SU-DHL-6 (cell line): ENCODE measurements around the gene RNGTT.
"Not testable (repeated sequence)": the region's sequence is repeated elsewhere in the genome, so short reads cannot be mapped to it uniquely, and the experiment has no call there.

Experiments
- H2AFZ ChIP-seq: fragments of 200-600 bp; sonication (generic); 2 replicates; pipeline ENCODE4 v1.6.1; 2014; ENCODE audit warnings: low read depth, mild to moderate bottlenecking, moderate library complexity, mixed read lengths, antibody characterized with exemption, low read length; ENCODE audit not compliant: severe bottlenecking
- H3F3A ChIP-seq: fragments of 200-600 bp; shearing (Covaris generic); 2 replicates; pipeline ENCODE4 v1.6.0; 2016; ENCODE audit warnings: antibody characterized with exemption, mild to moderate bottlenecking; ENCODE audit not compliant: insufficient read depth
- H3K27ac ChIP-seq: fragments of 200-600 bp; sonication (generic); 2 replicates; pipeline ENCODE4 v1.5.1; 2016; ENCODE audit warnings: low read depth, mild to moderate bottlenecking, low read length, moderate library complexity, mixed read lengths
- H3K27me3 ChIP-seq: fragments of 200-600 bp; sonication (generic), shearing (Covaris generic); 2 replicates; pipeline ENCODE4 v1.6.0; 2014; ENCODE audit warnings: mild to moderate bottlenecking, low read length
- H3K36me3 ChIP-seq: fragments of 200-600 bp; sonication (generic); 2 replicates; pipeline ENCODE4 v1.6.1; 2014; ENCODE audit warnings: mild to moderate bottlenecking, low read length, mixed read lengths
- H3K4me2 ChIP-seq: fragments of 300-600, 200-600 bp; shearing (Covaris generic), sonication (generic); 2 replicates; pipeline ENCODE4 v1.6.0; 2014; ENCODE audit warnings: low read length, low read depth, mild to moderate bottlenecking; ENCODE audit not compliant: poor library complexity, severe bottlenecking
- H3K4me3 ChIP-seq: fragments of 200-600 bp; sonication (generic); 2 replicates; pipeline ENCODE4 v1.5.1; 2014; ENCODE audit warnings: antibody characterized with exemption, low read length, mild to moderate bottlenecking, mixed read lengths; ENCODE audit not compliant: insufficient read depth, poor library complexity, severe bottlenecking
- H3K79me2 ChIP-seq: fragments of 200-600 bp; sonication (generic); 2 replicates; pipeline ENCODE4 v1.6.1; 2014; ENCODE audit warnings: mild to moderate bottlenecking, low read length, moderate library complexity; ENCODE audit not compliant: insufficient read depth
- H3K9ac ChIP-seq: fragments of 200-600 bp; sonication (generic); 2 replicates; pipeline ENCODE4 v1.7.0; 2014; ENCODE audit warnings: mild to moderate bottlenecking, low read length
- H3K9me2 ChIP-seq: fragments of 200-600 bp; sonication (generic); replicated peaks from 2 replicates; pipeline ENCODE4 v1.6.1; 2014; ENCODE audit warnings: low read length; ENCODE audit not compliant: insufficient read depth
- H3K9me3 ChIP-seq: fragments of 200-600 bp; sonication (generic); 2 replicates; pipeline ENCODE4 v1.6.1; 2014; ENCODE audit warnings: low read length, mixed read lengths; ENCODE audit not compliant: insufficient read depth
- H4K20me1 ChIP-seq: fragments of 200-600 bp; sonication (generic); 2 replicates; pipeline ENCODE4 v1.6.1; 2014; ENCODE audit warnings: low read depth, mild to moderate bottlenecking, antibody characterized with exemption, low read length, moderate library complexity, mixed read lengths
- CTCF ChIP-seq: fragments of 200-600 bp; sonication (generic); IDR thresholded peaks from one replicate; pipeline ENCODE4 v1.5.1; 2017; ENCODE audit warnings: antibody characterized with exemption, mild to moderate bottlenecking, low read length, moderate library complexity; ENCODE audit not compliant: insufficient read depth, poor library complexity, severe bottlenecking
- EZH2phosphoT487 ChIP-seq: fragments of 200-600 bp; sonication (generic), shearing (Covaris generic); conservative IDR thresholded peaks from 2 replicates; pipeline ENCODE4 v1.6.1; 2018; ENCODE audit warnings: mild to moderate bottlenecking, antibody characterized with exemption, low read length, moderate library complexity, mixed read lengths

RNGTT gene

GRCh38 chr6:88975369-88975768 lies 12.0 kb upstream of the RNGTT start:
- Histone ChIP-seq H3K4me3 (no peak overlapping the region), H3K4me2 (no peak overlapping the region), H3K36me3 (no peaks in the 10 kb centered on the region), H3K79me2 (no peaks in the 10 kb centered on the region), H3F3A (no peaks in the 10 kb centered on the region), H2AFZ (no peak overlapping the region), H3K9ac (no peak overlapping the region), H4K20me1 (no peaks in the 10 kb centered on the region), H3K27ac (no peak overlapping the region), H3K27me3 (no peaks in the 10 kb centered on the region), H3K9me2 (no peaks in the 10 kb centered on the region), H3K9me3 (no peaks in the 10 kb centered on the region)
- TF ChIP-seq CTCF (peak; percentile 25), EZH2phosphoT487 (no peak)

GRCh38 chr6:88972504-88973423 lies 9.3 kb upstream of the RNGTT start:
- H3K27ac ChIP-seq, result no peak overlapping the region
- TF ChIP-seq EZH2phosphoT487 (no peak), CTCF (no peak)
- H3K4me3 ChIP-seq, result no peak overlapping the region

GRCh38 chr6:88970301-88970700 lies 6.9 kb upstream of the RNGTT start:
- Histone ChIP-seq H3K4me2 (no peak overlapping the region), H3K9me3 (no peaks in the 10 kb centered on the region), H3K27ac (no peak overlapping the region), H3K9me2 (no peaks in the 10 kb centered on the region), H3F3A (no peaks in the 10 kb centered on the region), H3K9ac (no peak overlapping the region), H3K27me3 (no peaks in the 10 kb centered on the region), H2AFZ (no peak overlapping the region), H4K20me1 (no peaks in the 10 kb centered on the region), H3K4me3 (no peak overlapping the region), H3K79me2 (no peaks in the 10 kb centered on the region), H3K36me3 (no peaks in the 10 kb centered on the region)
- TF ChIP-seq EZH2phosphoT487, result no peak
- no peak for TF ChIP-seq CTCF

More at GRCh38 chr6:88972504-88973423, 9.3 kb upstream of the RNGTT start:
- Histone ChIP-seq H4K20me1 (no peaks in the 10 kb centered on the region), H3K4me2 (no peak overlapping the region), H3K79me2 (no peaks in the 10 kb centered on the region), H3K36me3 (no peaks in the 10 kb centered on the region), H3K9ac (no peak overlapping the region), H3K9me3 (no peaks in the 10 kb centered on the region), H3K9me2 (no peaks in the 10 kb centered on the region), H3F3A (no peaks in the 10 kb centered on the region), H3K27me3 (no peaks in the 10 kb centered on the region), H2AFZ (no peak overlapping the region)

DNA sequence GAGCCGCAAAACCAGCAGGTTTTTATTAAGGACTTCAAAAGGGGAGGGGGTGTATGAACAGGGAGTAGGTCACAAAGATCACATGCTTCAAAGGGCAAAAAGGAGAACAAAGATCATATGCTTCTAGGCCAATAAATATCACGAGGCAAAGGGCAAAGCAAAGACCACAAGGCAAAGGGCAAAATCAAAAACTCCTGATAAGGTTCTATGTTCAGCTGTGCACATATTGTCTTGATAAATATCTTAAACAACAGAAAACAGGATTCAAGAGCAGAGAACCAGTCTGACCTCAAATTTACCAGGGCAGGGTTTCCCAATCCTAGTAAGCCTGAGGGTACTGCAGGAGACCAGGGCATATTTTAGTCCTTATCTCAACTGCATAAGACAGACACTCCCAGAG lies 5.8 kb upstream of the RNGTT start:
- not testable (repeated sequence) for H4K20me1 ChIP-seq, H3K4me2 ChIP-seq, H3K79me2 ChIP-seq, H3K36me3 ChIP-seq, H3K9ac ChIP-seq, H3F3A ChIP-seq, H2AFZ ChIP-seq, H3K9me3 ChIP-seq, H3K4me3 ChIP-seq, H3K27me3 ChIP-seq, H3K9me2 ChIP-seq, H3K27ac ChIP-seq
